ENCODE measurements around the gene KLF6.

KLF6 gene

DNA sequence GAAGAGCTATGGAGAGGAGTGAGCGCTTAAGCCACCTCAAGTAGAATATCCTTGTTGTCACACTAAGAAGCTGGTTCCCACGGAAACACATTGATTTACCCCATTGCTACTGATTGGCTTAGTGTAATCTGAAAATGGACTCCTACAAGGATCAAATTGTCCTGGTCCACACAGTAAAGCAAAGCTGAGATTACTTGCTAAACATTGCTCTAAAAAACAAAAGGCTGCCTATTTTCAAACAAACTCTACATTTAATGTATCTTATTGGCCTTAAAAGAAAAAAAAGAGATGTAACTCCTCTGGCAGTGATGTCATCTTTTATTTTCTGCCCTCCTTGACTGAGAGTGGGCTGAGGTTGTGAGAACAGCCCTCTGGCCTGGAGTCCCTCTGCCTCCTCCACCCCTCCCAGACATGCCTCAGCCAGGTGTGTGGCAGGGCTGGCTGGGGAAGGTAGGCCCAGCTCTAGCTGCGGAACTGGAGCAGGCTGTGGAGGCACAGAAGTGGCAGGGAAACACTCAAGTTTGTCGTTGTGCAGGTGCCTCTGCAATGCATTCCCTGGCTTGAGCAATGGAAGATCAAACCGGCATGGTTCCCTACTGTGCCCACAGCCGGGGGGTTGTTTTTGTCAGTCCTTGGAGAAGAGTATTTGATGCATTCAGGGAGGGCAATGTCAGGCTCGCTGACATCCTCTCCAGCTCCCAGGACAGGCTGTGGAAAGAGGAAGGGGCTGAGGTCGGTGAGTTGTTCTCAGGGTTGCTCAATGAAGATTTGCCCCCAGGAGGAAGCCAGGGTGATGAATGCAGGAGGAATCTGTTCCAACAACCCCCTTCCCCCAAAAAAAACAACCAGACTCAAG is 9.1 kb downstream of the KLF6 start:
- no peak for DNase-seq (ENCODE audit: low spot score)
- Histone ChIP-seq H3K4ac (ENCODE audit: low read length) (no peak overlapping the region), H3K9me3 (replicated peaks in 1 of 2; ENCODE audit: control insufficient read depth in 2 of 2, insufficient read depth in 1 of 2, low read depth in 1 of 2, low read length in 2 of 2) (peaks cover 0 to 8% of the 10 kb centered on the region in 2 donors), H3K36me3 (replicated peaks in 1 of 2; ENCODE audit: control insufficient read depth in 2 of 2, insufficient read depth in 2 of 2, low read length in 2 of 2) (peaks cover 22 to 54% of the 10 kb centered on the region in 2 donors), H2AK5ac (ENCODE audit: low read depth, low read length) (peak overlapping the region; percentile 5), H3K9ac (ENCODE audit: low read depth, low read length, poor library complexity) (peak overlapping the region; percentile 53), H3K18ac (ENCODE audit: low read length) (peak overlapping the region; percentile 70), H2BK120ac (ENCODE audit: low read depth, low read length) (no peak overlapping the region), H4K8ac (ENCODE audit: low read depth, low read length) (no peak overlapping the region), H4K91ac (ENCODE audit: low read depth, low read length, poor library complexity) (no peak overlapping the region), H2BK15ac (ENCODE audit: low read length) (no peak overlapping the region), H3K4me1 (ENCODE audit: control insufficient read depth in 2 of 2, insufficient read depth in 1 of 2, low read depth in 1 of 2, low read length in 2 of 2) (peaks cover 0 to 8% of the 10 kb centered on the region in 2 donors), H3K4me2 (ENCODE audit: insufficient read depth, low read length, poor library complexity, severe bottlenecking) (no peak overlapping the region), H3K23ac (ENCODE audit: low read depth, low read length, poor library complexity) (no peak overlapping the region), H2AFZ (ENCODE audit: low read length) (no peak overlapping the region), H2BK12ac (ENCODE audit: low read length) (no peak overlapping the region), H2BK5ac (ENCODE audit: low read length) (no peak overlapping the region), H3K27ac (replicated peaks; ENCODE audit: low read length) (peak overlapping the region; percentile 58), H3K27me3 (ENCODE audit: control insufficient read depth in 3 of 3, insufficient read depth in 3 of 3, low read depth in 1 of 3, low read length in 3 of 3) (no peaks in the 10 kb centered on the region), H3K79me1 (ENCODE audit: low read depth, low read length) (peaks cover 5% of the 10 kb centered on the region), H3K14ac (ENCODE audit: low read length) (no peak overlapping the region), H3K4me3 (ENCODE audit: low read length in 2 of 2) (no peak overlapping the region)
- WGBS, 2 donors (ENCODE audit: extremely low coverage in 2 of 2, insufficient read length in 2 of 2, insufficient replicate concordance in 1 of 2): no CpG with 5 or more reads among the region's 8 CpGs

DNA sequence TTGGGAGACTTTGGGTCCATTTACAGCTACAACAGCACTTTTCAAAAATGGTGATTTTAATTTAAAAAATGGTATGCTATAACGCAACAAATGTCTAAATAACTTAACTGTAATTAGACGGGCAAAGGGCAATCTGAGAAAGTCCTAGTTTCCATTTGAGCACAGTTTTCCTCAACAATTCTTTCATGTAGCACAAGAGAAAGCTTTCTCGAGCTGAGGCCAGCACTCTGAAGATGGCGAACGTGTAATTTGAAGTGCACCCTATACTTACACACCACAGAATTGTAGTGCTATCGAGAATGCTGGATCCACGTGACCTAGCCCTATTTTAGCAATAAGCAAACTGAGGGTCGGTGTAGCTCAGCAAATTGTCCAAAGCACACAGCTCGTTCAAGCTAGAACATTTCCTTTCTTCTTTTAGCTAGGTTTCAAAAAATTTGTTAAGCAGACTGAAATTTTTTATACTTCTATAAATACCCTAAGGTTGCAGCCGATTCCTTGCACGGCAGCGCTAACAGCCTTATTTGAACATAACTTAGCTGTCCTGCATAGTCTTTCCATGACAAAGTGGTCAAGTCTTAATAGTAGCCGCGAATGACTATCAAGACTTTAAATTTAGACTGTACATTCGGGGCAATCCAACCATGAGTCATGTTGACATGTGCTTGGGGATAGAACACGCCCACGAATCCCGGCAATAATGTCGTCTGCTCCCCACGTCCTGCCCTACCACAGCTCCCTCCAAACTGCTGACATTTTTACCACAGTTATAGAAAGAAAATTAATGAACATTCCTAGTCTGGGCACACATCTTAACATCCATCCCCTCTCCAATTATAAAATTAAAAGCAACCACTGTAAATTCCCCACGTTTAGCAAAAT is 10.0 kb downstream of the KLF6 start:
- Histone ChIP-seq H3K23ac (ENCODE audit: low read depth, low read length, poor library complexity) (no peak overlapping the region), H3K27ac (replicated peaks; ENCODE audit: low read length) (no peak overlapping the region), H2BK12ac (ENCODE audit: low read length) (no peak overlapping the region), H3K4me2 (ENCODE audit: insufficient read depth, low read length, poor library complexity, severe bottlenecking) (no peak overlapping the region), H3K4ac (ENCODE audit: low read length) (no peak overlapping the region), H2BK15ac (ENCODE audit: low read length) (no peak overlapping the region), H2BK120ac (ENCODE audit: low read depth, low read length) (no peak overlapping the region), H2BK5ac (ENCODE audit: low read length) (no peak overlapping the region), H4K91ac (ENCODE audit: low read depth, low read length, poor library complexity) (no peak overlapping the region), H3K36me3 (replicated peaks in 1 of 2; ENCODE audit: control insufficient read depth in 2 of 2, insufficient read depth in 2 of 2, low read length in 2 of 2) (peaks cover 15 to 45% of the 10 kb centered on the region in 2 donors), H3K14ac (ENCODE audit: low read length) (no peak overlapping the region), H4K8ac (ENCODE audit: low read depth, low read length) (no peak overlapping the region), H3K18ac (ENCODE audit: low read length) (no peak overlapping the region), H3K79me1 (ENCODE audit: low read depth, low read length) (peaks cover 2% of the 10 kb centered on the region), H3K9me3 (replicated peaks in 1 of 2; ENCODE audit: control insufficient read depth in 2 of 2, insufficient read depth in 1 of 2, low read depth in 1 of 2, low read length in 2 of 2) (peaks cover 0 to 8% of the 10 kb centered on the region in 2 donors), H2AK5ac (ENCODE audit: low read depth, low read length) (no peak overlapping the region), H3K4me1 (ENCODE audit: control insufficient read depth in 2 of 2, insufficient read depth in 1 of 2, low read depth in 1 of 2, low read length in 2 of 2) (peaks cover 0 to 10% of the 10 kb centered on the region in 2 donors), H2AFZ (ENCODE audit: low read length) (no peak overlapping the region), H3K27me3 (ENCODE audit: control insufficient read depth in 3 of 3, insufficient read depth in 3 of 3, low read depth in 1 of 3, low read length in 3 of 3) (no peaks in the 10 kb centered on the region), H3K9ac (ENCODE audit: low read depth, low read length, poor library complexity) (no peak overlapping the region), H3K4me3 (ENCODE audit: low read length in 2 of 2) (no peak overlapping the region)
- WGBS, 2 donors (ENCODE audit: extremely low coverage in 2 of 2, insufficient read length in 2 of 2, insufficient replicate concordance in 1 of 2): no CpG with 5 or more reads among the region's 21 CpGs
- DNase-seq (ENCODE audit: low spot score): no peak

DNA sequence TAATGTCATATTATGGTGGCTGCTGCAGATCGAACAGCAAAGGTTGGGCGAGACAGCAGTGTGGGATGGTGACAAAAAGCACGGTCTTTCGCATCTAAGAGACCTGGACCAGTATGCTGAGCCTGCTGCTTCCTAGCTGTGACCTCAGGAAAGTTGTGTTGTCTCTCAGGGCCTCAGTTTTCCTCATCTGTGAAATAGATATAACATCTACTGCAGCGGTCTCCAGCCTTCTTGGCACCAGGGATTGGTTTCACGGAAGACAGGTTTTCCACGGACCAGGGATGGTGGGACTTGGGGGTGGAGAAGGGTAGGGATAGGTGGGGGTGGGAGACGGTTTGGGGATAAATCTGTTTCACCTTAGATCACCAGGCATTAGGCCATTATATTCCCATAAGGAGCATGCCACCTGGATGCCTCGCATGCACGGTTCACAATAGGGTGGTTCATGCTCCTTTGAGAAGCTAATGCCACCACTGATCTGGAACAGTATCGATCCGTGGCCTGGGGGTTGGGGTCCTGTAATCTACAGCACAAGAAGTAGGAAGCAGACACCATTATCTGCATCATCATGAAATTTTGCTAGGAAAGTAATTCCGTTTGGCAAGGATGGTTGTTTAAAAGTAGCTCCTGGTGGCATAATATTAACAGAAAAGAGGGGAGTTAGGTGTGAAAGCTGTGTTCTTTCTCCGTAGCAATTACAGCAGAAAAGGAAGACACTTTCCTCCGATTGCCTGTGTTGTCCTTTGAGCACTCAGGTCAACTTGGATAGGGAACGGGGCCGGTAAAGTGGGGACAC is 10.8 kb downstream of the KLF6 start:
- H2AK5ac ChIP-seq (ENCODE audit: low read depth, low read length): no peak overlapping the region
- no peak overlapping the region for H2BK12ac ChIP-seq (ENCODE audit: low read length)
- H2BK5ac ChIP-seq (ENCODE audit: low read length): no peak overlapping the region
- no peak overlapping the region for H2BK120ac ChIP-seq (ENCODE audit: low read depth, low read length)
- H3K9me3 ChIP-seq (replicated peaks in 1 of 2; ENCODE audit: control insufficient read depth in 2 of 2, insufficient read depth in 1 of 2, low read depth in 1 of 2, low read length in 2 of 2): peaks cover 0 to 8% of the 10 kb centered on the region in 2 donors
- H3K27me3 ChIP-seq (ENCODE audit: control insufficient read depth in 3 of 3, insufficient read depth in 3 of 3, low read depth in 1 of 3, low read length in 3 of 3): no peaks in the 10 kb centered on the region
- H3K4me2 ChIP-seq (ENCODE audit: insufficient read depth, low read length, poor library complexity, severe bottlenecking): no peak overlapping the region
- H3K4me3 ChIP-seq (ENCODE audit: low read length in 2 of 2): no peak overlapping the region
- no peak overlapping the region for H3K4ac ChIP-seq (ENCODE audit: low read length)
- no peak overlapping the region for H3K14ac ChIP-seq (ENCODE audit: low read length)
- no peak overlapping the region for H2BK15ac ChIP-seq (ENCODE audit: low read length)
- H3K36me3 ChIP-seq (replicated peaks in 1 of 2; ENCODE audit: control insufficient read depth in 2 of 2, insufficient read depth in 2 of 2, low read length in 2 of 2): peaks cover 8 to 37% of the 10 kb centered on the region in 2 donors
- no peak overlapping the region for H4K91ac ChIP-seq (ENCODE audit: low read depth, low read length, poor library complexity)
- no peak for DNase-seq (ENCODE audit: low spot score)
- no peak overlapping the region for H3K23ac ChIP-seq (ENCODE audit: low read depth, low read length, poor library complexity)
- H3K79me1 ChIP-seq (ENCODE audit: low read depth, low read length): no peaks in the 10 kb centered on the region
- no peak overlapping the region for H3K27ac ChIP-seq (replicated peaks; ENCODE audit: low read length)
- H3K4me1 ChIP-seq (ENCODE audit: control insufficient read depth in 2 of 2, insufficient read depth in 1 of 2, low read depth in 1 of 2, low read length in 2 of 2): peaks cover 0 to 10% of the 10 kb centered on the region in 2 donors
- no peak overlapping the region for H2AFZ ChIP-seq (ENCODE audit: low read length)
- no peak overlapping the region for H3K18ac ChIP-seq (ENCODE audit: low read length)
- H4K8ac ChIP-seq (ENCODE audit: low read depth, low read length): no peak overlapping the region
- no peak overlapping the region for H3K9ac ChIP-seq (ENCODE audit: low read depth, low read length, poor library complexity)
- WGBS, 2 donors (ENCODE audit: extremely low coverage in 2 of 2, insufficient read length in 2 of 2, insufficient replicate concordance in 1 of 2): no CpG with 5 or more reads among the region's 17 CpGs

Data from neuronal stem cell (in vitro differentiated cells).